GM19463 (cell line): ENCODE results near the gene TNS1.
A peak's percentile ranks its signal among the peaks of the same experiment; 100 is the strongest.
"Not testable (repeated sequence)": the region's sequence is repeated elsewhere in the genome, so short reads cannot be mapped to it uniquely, and the experiment has no call there.

Experiments used
- ATAC-seq: cut with Tn5 transposase; IDR thresholded peaks from one replicate; pipeline ENCODE4 v1.9.1; 2021; ENCODE audit warnings: mild to moderate bottlenecking, moderate library complexity; ENCODE audit not compliant: unreplicated experiment

Gene TNS1

DNA sequence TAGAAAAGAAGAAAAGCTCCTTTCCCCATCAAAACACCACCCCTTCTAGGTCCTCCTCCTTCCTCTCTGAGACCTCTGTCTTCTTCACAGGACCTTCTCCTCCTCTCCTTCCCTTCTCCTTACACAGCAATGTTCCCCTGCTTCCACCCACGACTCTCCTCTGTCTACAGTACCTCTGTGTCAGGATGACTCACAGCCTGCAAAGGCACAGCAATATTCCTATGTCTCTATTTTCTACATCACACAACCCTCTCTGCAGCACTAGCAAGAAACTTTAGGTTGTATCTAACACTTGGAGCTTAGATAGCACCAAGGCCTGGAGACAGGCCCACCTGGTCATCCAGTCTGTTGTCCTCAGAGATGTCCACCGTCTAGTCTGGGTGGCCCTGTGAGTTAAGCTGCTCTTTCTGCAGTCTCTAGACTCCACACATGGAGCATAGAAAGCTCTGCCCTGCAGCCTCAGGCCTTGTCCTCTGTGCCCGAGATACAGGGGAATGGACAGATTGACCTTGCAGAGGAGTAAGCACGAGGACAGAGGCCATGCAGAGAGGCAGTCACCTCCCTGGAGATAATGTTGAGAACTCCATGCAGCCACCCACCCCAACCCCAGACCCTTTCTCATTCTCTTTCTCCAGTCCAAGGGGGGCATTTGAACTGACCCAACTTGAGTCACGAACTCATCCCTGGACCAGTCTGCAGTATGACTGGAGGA is 212.0 kb downstream of the TNS1 start:
- ATAC-seq: no peak

DNA sequence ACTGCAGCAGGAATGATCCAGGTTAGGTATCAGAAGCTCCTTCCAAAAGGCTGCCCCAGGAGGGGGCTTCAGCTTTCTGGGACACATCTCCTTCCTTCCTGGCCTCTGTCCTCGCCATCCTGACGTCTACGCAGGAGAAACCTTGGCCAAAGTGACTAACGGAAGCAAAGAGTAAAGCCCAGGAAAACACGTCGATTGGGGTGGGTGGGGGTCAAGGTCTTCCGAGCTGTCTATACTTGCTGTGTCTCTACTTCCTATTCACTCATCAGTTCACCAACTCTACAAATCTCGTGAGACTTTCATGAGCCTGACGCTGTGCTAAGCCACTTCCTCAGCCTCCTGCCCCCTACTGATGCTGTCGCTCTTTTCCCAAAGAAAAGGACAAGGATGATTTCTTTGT is 212.6 kb downstream of the TNS1 start:
- ATAC-seq: no peak

DNA sequence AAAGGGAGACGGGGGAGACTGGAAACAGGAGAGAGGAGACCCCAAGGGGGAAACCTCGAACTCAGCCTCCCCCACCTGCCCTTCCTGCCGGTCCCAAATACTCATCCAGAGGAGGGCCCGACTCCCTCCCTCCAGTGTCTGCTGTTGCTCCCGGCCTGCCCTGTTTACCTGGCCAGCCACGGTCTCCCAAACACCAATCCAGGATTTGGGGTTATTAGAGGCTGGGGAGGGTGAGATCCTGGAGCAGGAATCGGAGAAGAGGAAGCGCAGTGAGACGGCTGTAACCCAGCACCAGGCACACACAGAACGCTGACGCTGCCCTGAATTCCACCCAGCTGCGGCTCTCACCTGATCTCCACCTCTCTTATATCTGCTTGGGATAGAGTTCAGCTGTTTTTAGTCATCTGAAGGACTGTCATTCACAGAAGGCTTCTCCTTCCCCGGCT is 213.0 kb downstream of the TNS1 start:
- ATAC-seq: no peak

DNA sequence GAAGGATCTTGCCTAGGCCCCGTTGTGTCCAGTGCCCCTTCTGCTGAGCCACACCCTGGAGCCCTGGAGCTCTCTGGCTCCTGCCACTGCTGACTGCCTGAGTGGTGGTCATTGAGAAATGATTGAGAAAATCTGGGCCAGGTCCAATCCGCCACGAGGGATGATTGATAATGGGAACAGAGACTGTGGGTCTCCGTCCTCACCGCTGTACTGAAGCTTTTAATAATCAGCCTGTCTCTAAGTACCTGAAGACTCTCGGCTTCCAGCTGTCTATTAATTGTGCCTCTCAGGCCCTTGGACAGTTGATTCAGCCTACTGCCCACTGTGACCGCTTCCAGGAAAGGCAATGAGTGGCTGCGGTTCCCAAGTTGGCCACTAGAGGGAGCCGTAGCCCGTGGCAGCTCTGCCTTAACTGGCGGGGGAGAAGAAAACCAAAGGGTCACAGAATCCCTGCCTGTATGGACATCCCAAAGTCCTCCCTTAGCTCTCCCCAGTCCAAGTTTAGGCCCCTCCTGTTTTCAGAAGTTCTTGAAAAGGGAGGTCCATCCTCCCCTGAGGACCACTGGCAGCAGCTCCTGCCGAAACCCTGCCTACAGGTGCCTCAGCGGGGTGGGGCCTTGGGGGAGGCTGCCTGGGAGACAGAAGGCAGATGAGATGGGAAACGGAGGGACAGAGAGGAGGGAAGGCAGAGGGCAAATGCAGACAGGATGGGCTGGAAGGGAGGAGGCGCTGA is 213.6 kb downstream of the TNS1 start:
- no peak for ATAC-seq

DNA sequence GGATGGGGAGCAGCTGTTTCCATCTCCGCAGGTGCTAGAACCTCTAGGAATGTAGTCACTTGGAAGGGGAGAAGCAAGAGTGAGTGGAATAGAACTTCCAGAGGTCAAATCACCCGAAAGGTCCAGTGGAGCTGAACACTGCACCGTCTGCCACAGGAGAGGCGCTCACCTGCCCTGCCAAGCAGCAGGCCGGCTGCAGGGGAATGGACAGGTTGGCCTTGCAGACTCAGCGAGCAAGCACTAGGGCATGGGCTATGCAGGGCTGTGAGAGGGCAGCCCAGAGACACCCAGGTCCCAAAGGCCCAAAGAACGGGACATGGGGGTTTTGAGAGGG is 214.2 kb downstream of the TNS1 start:
- ATAC-seq: no peak

DNA sequence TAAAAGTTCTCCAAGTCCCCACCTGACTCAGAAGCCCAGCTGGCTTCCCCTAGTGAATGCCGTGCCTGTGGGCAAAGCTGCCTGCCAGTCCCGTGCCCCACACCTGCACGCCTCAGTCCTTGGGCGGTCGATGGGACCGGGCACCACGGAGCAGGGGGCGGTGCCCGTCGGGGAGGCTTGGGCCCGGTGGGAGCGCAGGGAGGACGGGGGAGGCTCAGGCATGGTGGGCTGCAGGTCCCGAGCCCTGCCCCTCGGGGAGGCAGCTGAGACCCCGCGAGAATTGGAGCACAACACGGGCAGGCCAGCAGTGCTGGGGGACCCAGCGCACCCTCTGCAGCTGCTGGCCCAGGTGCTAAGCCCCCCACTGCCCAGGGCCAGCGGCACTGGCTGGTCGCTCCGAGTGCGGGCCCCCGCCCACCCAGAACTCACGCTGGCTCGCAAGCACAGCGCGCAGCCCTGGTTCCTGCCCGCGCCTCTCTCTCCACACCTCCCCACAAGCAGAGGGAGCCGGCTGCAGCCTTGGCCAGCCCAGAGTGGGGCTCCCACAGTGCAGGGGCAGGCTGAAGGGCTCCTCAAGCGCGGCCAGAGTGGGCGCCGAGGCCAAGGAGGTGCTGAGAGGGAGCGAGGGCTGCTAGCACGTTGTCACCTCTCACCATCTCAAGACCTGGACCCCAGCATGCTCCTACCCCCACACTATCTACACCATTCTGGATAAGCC is 215.5 kb downstream of the TNS1 start:
- no peak for ATAC-seq

DNA sequence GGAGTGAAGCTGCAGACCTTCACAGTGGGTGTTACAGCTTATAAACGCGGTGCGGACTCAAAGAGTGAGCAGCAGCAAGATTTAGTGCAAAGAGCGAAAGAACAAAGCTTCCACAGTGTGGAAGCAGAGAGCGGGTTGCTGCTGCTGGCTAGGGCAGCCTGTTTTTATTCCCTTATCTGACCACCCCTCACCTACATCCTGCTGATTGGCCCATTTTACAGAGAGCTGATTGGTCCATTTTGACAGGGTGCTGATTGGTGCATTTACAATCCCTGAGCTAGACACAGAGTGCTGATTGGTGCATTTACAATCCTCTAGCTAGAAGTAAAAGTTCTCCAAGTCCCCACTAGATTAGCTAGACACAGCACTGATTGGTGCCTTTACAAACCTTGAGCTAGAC is 216.2 kb downstream of the TNS1 start:
- not testable (repeated sequence) for ATAC-seq

DNA sequence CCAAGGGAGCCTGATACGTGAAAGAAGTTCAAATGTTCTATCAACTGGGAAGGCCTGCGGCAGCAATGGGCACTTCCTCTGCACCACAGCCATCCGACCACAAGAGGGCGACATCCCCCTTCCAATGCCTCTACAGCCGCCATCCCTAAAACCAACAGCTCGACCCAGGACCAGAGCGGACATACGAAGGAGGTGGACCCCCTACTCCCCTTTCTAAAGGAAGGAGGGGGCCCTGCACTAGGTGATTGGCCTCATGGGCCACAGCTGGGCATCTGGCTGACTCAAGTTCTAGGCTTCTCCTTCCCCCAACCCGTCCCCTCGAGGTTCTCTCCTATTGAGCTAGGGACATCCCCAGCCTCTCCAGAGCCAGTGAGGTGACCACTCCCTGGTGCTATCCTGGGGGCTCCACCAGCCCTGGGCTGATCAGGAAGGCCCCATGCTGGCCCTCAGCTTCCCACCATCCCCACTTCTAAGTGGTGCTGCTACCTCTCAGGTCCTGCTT is 217.2 kb downstream of the TNS1 start:
- peak; percentile 70 for ATAC-seq

DNA sequence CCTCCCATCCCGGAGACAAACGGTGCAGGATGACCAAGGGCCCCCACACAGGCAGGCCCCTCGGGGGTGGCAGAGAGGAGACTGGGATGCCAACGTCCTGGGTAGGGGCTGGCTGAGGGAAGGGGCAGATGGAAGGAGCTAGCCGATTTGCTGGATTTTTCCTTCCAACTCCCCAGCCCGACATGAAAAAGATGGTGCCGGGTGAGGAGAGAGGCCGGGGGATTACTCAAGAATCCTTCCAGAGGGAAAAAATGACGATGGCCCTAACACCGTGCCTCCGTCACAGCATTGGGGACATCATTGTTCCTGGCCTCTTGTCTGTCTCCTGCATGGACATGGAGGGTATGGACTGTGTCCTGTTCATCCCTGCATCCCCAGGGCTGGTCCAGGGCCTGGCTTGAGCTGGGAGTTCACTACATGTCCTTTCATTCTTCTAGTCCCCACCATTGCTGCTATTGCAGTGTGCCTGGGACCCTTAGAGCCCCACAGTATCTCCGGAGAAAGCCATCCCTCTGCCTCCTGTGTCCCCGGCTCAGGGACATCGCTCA is 217.7 kb downstream of the TNS1 start:
- no peak for ATAC-seq

DNA sequence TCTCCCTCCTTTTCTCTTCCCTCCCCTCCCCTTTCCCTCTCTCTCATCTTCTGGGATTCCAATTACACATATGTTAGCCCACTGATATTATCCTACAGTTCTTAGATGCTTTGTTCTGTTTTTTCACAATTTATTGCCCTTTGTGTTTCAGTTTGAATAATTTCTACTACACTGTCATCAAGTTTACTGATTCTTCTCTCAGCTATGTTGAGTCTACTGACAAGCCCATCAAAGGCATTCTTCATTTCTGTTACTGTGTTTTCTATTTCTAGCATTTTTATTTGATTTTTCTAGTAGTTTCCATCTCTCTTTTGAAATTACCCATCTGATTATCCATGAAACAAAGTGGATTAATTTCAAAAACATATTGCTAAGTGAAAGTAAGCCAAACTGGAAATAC is 219.6 kb downstream of the TNS1 start:
- ATAC-seq: no peak

DNA sequence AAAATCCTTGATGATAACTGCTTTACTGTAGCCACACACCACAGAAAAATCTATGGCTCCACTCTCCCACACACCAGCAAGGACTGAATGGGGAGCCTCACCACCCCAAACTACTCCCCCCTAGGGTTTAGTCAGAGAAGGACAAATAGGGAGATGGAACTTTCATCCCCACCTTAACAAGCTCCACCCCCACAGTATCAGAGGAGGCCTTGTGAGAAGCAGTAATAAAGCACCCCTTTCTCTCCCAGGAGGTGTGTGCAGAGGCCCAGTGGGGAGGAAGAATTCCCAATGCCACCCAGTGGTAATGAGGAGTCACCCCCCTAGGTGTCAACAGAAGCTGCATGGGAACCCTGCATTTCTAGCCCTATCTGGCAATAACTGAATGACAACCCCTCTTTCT is 224.9 kb downstream of the TNS1 start:
- no peak for ATAC-seq

DNA sequence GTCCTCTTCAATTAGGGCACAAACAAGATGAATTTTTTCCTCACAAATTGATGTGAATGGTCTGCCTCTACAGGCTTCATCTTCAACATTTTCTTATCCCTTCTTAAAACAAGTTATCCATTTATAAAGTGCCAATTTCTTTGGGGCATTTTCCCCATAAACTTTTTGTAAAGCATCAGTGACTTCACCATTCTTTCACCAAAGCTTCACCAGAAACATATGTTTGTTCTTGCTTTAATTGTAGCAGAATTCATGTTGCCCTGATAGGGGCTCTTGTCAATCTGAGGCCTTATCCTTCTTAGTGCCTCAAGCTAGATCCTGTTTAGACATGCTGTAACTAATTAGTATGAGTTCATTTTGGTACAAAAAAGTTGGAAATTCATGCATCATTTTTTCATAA is 226.2 kb downstream of the TNS1 start:
- ATAC-seq: no peak

DNA sequence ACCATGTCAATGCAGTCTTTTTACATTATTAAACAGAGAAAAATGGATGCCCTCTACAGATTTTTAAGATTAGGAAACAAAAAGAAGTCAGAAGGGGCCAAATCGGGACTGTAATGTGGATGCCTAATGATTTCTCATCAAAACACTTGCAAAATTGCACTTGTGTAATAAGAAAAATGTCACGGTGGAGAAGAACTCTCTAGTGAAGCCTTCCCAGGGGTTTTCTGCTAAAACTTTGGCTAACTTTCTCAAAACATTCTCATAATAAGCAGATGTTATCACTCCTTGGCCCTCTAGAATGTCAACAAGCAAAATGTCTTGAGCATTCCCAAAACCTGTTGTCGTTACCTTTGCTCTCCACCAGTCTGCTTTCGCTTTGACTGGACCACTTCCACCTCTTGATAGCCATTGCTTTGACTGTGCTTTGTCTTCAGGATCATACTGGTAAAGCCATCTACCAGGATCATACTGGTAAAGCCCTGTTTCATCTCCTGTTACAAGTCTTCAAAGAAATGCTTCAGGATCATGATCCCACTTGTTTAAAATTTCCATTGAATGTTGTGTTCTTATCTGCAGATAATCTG is 226.8 kb downstream of the TNS1 start:
- no peak for ATAC-seq

DNA sequence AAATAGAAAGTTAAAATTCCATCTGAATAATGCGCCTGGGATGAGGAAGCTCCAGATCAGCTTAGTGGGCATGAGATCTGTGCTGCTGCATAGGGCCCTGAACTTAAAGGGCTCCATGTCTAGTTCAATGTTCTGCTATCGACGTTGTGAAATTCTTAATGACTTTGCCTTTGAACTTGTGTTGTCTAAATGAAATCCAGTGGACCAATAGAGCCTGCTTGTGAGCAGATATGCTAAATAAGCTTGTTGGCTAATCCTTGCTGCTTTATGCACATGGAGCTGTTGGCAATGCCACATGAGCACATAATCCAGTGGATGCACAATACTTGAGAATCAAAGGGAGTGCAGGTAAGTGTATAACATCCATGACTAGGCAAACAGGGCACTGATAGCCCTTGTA is 228.6 kb downstream of the TNS1 start:
- ATAC-seq: no peak

DNA sequence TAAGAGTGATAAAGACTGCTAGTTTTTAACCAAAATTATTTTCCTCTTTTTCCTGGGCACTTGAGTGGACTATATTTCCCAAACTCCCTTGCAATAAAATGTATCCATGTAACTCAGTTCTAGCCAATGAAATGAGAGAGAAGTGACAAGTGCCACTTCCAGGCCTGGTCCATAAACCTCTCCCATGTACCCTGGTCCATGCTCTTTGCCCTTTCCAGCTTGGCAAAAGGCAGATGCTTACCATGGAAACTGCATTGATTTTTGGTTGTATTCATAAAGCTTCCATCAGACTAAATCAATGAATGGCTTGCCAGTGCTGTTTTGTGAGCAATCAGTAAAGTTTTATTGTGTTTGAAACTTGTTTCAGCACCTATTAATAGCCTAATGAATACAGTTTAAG is 229.3 kb downstream of the TNS1 start:
- ATAC-seq: no peak

DNA sequence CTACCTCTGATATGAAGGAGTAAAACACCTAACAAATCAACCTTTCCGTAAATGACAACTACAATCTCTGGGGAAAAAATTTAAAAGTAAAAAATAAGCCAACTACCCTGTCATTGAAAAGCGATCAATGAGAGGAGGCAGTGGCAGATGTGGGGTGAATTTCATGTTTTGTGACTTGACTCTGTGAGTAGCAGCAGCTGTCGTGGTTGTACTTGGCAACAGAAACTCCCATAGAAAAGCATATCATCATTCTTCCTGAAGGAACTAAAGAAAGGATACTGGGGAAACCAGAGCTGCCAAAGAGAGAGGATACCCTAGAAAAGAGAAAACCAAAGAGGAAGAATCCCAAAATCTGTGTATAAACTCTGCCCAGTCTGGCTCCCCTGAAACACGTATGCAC is 236.4 kb downstream of the TNS1 start:
- ATAC-seq: no peak

DNA sequence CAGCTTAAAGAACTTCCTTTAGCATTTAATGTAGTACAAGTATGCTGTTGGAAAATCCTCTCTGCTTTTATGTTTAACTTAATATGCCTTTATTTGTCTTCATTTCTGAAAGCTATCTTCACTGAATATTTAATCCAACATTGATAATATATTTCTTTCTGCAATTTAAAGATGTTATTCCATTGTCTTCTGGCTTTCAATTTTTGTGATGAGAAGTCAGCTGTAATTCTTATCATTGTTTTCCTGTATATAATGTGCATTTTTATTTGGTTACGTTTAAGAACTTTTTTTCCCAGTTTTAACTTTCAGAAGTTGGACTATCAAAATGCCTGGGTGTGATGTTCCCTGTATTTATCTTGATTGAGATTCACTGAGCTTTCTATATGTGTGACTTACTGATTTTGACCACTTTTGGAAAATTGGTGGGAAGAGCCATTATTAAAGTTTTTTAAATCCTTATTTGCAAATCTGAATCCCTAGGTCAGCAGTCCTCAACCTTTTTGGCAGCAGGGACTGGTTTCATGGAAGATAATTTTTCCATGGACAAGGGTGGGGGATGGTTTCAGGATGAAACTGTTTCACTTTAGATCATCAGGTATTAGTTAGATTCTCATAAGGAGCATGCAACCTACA is 241.0 kb downstream of the TNS1 start:
- ATAC-seq: no peak

DNA sequence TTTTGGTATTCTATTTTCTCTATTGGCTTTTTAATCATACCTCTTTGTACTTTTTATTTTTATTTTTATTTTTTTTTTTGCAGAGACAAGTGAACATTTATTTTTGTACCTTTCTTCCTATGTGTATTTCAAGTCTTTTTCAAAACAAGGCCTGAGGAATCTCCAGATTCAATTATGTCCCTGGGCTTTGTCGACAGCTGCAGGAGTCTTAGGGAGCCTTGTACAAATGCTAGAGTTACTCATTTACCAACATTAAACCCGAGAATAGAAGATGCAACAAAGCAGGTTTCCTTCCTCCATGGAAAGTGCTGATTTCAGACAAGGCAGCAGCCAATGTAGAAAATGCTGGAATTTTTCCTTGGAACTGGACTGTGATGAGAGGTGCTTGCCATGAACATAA is 242.8 kb downstream of the TNS1 start:
- no peak for ATAC-seq

DNA sequence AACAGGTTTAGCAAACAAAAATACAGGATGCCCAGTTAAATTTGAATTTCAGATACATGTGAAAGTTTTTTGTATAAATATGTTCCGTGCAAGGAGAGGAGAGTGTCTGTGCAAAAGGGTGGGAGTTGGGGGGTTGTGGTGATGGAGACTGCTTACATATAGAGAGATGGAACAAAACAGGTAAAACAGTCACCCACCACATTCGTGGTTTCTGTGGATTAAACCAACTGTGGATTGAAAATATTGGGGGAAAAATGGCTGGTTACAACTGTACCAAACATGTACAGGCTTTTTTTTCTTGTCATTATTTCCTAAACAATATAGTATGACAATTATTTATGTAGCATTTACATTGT is 245.7 kb downstream of the TNS1 start:
- no peak for ATAC-seq

DNA sequence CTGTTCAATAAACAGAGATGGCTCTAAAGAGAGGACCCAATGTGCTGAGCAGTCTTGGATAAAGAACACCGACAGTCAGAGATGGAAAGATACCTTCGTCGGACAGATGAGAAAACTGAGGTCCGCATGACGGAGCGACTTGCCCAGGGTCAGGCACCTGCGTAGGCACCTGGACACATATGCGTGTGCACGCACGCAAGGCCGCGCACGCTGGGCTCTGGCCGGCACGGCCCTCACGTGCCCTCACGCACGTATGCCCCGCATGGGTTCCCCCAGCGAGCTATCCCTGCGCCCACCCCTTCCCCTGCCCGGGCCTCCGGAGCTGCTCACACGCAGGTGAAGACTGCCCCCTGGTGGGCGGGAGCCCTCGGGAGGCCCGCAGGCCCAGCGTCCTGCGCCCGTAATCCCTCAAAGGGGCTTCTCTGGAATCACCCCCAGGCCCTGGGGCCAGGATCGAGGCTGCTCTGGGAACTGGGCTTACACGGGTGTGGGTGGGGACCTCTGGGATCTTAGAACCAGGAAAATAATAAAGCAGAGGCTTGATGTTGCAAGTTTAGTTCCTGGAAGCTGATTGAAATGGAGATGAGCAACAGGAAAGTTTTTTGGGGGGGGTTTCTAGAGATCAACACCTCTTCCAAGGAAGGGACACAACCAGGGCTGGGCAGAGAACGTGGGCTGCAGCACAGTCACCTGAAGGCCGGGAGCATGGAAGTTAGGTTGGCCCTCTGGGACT is 246.3 kb downstream of the TNS1 start:
- ATAC-seq: no peak
